Psoas muscle (tissue), 8 donors: Measurements from ENCODE around the gene ARHGEF17. TPM values are rescaled to one million over a fixed set of nuclear protein-coding genes. Genes with fewer than 3 reads are reported as not detected.
A peak's percentile ranks its signal among the peaks of the same experiment; 100 is the strongest.

Experiments
- ATAC-seq, 4 donors: fragments of 200-7000 bp; cut with Tn5 transposase; one replicate each; pipeline ENCODE4 v1.9.1; 2020; ENCODE audit warnings: moderate library complexity in 3 of 4, mild to moderate bottlenecking in 2 of 4
- DNase-seq, 2 donors: peaks; one replicate each; pipeline ENCODE4 v3.0.0-alpha.2; 2020
- H3K27ac ChIP-seq: fragments of 200-600 bp; one replicate; pipeline ENCODE4 v1.8.0; 2022
- H3K27me3 ChIP-seq, 3 donors: fragments of 200-600 bp in 1 of 3; one replicate each; pipeline versions ENCODE4 v1.6.1 to v1.8.0; 2013 to 2022; ENCODE audit warnings: low read length in 2 of 3, mild to moderate bottlenecking in 2 of 3, moderate library complexity in 1 of 3; ENCODE audit not compliant: insufficient read depth in 3 of 3
- H3K36me3 ChIP-seq, 2 donors: fragments of 200-600 bp in 1 of 2; one replicate each; pipeline versions ENCODE4 v1.6.1 to v1.8.0; 2013 to 2022; ENCODE audit warnings: low read depth in 1 of 2, mild to moderate bottlenecking in 1 of 2, moderate library complexity in 1 of 2; ENCODE audit not compliant: insufficient read depth in 1 of 2
- H3K4me1 ChIP-seq: fragments of 200-600 bp; one replicate; pipeline ENCODE4 v1.8.0; 2022
- H3K4me3 ChIP-seq: fragments of 200-600 bp; one replicate; pipeline ENCODE4 v1.8.0; 2022; ENCODE audit warnings: mild to moderate bottlenecking
- H3K9me3 ChIP-seq: fragments of 200-600 bp; one replicate; pipeline ENCODE4 v1.8.0; 2022
- CTCF ChIP-seq: fragments of 200-600 bp; IDR thresholded peaks from one replicate; pipeline ENCODE4 v1.8.0; 2022; ENCODE audit warnings: antibody characterized with exemption
- WGBS, 3 donors: extraction: QIAGEN DNeasy Blood & Tissue Kit; methylation state at CpG; one replicate each; pipeline versions ENCODE4 v1.1.6 to v1.1.7; 2013; 5-methylcytosine and 5-hydroxymethylcytosine counted together
- intact Hi-C, 2 donors: fragments of 100-400 bp; cut with DNase I; formaldehyde crosslinking; loops; one replicate each; pipeline versions ENCODE4 v1.11.0 to v1.14.2; 2022
- polyA plus RNA-seq, 3 donors: library from polyadenylated mRNA; stranded (reverse); fragments of 200-250 nt; gene quantifications; one replicate each; pipeline ENCODE4 v1.2.3, GENCODE V29; 2013
- total RNA-seq, 4 donors: library from RNA; stranded (reverse); fragmentation: NEBNext Ultra II Directional in 2 of 4; extraction: Animal tissue kit (Norgen Biotek cat#: 25700) in 2 of 4; gene quantifications; one replicate each; pipeline versions ENCODE4 v1.2.1 to v1.2.4, GENCODE V29; 2021 to 2023
- donor health status: healthy with polysubstance abuse.
- donor health status: DM: no; HTN: no; CAD: no; lungs with moderate emphysema.
- donor health status: Bipolar disorder and iron deficiency.
- donor health status: healthy.
- donor health status: DM: yes; HTN: yes; CAD: no.
- donor health status: DM: no; HTN: no; CAD: no.
- donor health status: DM: no; HTN: no; CAD: no.
- donor health status: DM: yes; HTN: yes; CAD: no.

The ARHGEF17 gene
- total and polyA plus RNA-seq, 7 donors = 5.7 to 38.4 (median 10.8) TPM

- WGBS, 3 donors = 56 to 63% (median 58%) methylated on average over 6 of the region's 6 CpGs
- peaks cover 69% of the 10 kb centered on the region for H3K4me1 ChIP-seq
- H3K9me3 ChIP-seq = no peaks in the 10 kb centered on the region
- no peak overlapping the region for H3K27ac ChIP-seq
- ATAC-seq (no peak), DNase-seq (peak in 1 of 2 donors; percentile 59)
- no peak overlapping the region for H3K4me3 ChIP-seq
- H3K36me3 ChIP-seq = peaks cover 0 to 24% of the 10 kb centered on the region in 2 donors
- no peak for TF ChIP-seq CTCF
- intact Hi-C loops = no loop called here
- H3K27me3 ChIP-seq = no peaks in the 10 kb centered on the region
Measured at GRCh38 chr11:73389134-73389525, 81.1 kb downstream of the ARHGEF17 start.

- intact Hi-C loops = no loop called here
- no peak overlapping the region for H3K27ac ChIP-seq
- peak in 1 of 2 donors; percentile 1 for DNase-seq
Measured at GRCh38 chr11:73389916-73390315, 81.8 kb downstream of the ARHGEF17 start.

GRCh38 chr11:73390601-73391565 is 82.8 kb downstream of the ARHGEF17 start:
- intact Hi-C loops = no loop called here
- H3K4me3 ChIP-seq = no peak overlapping the region

More at GRCh38 chr11:73389916-73390315, 81.8 kb downstream of the ARHGEF17 start:
- TF ChIP-seq CTCF = no peak
- H3K27me3 ChIP-seq = no peaks in the 10 kb centered on the region
- no peak for ATAC-seq
- H3K4me3 ChIP-seq = no peak overlapping the region
- H3K4me1 ChIP-seq = peaks cover 61% of the 10 kb centered on the region
- no peaks in the 10 kb centered on the region for H3K9me3 ChIP-seq
- peaks cover 0 to 32% of the 10 kb centered on the region in 2 donors for H3K36me3 ChIP-seq
- WGBS, 3 donors = 69 to 81% (median 73%) methylated on average over 7 of the region's 7 CpGs

GRCh38 chr11:73391665-73392064 is 83.6 kb downstream of the ARHGEF17 start:
- H3K9me3 ChIP-seq = no peaks in the 10 kb centered on the region
- no peak for TF ChIP-seq CTCF
- H3K4me3 ChIP-seq = no peak overlapping the region
- DNase-seq (peak in 1 of 2 donors; percentile 3), ATAC-seq (no peak)
- H3K27me3 ChIP-seq = no peaks in the 10 kb centered on the region
- no peak overlapping the region for H3K27ac ChIP-seq
- intact Hi-C loops = loop anchor here (2.0 kb wide), 2 partner anchors 39 to 85 kb away; no protein-coding TSS in a partner anchor
- WGBS, 3 donors = 90 to 96% (median 92%) methylated on average over 8 to 10 of the region's 10 CpGs
- H3K36me3 ChIP-seq = peaks cover 0 to 42% of the 10 kb centered on the region in 2 donors
- peaks cover 50% of the 10 kb centered on the region for H3K4me1 ChIP-seq

More at GRCh38 chr11:73390601-73391565, 82.8 kb downstream of the ARHGEF17 start:
- ATAC-seq = no peak
- Histone ChIP-seq H3K4me1 (peaks cover 51% of the 10 kb centered on the region), H3K27me3 (no peaks in the 10 kb centered on the region), H3K9me3 (no peaks in the 10 kb centered on the region), H3K36me3 (peaks cover 0 to 41% of the 10 kb centered on the region in 2 donors), H3K27ac (no peak overlapping the region)
- no peak for TF ChIP-seq CTCF
- DNase-seq = peak; percentile 18 to 38
- WGBS, 3 donors = 84 to 91% (median 87%) methylated on average over 11 to 12 of the region's 12 CpGs
